GM12878 (cell line): Measurements from ENCODE around the gene ACADS. TPM values are rescaled to one million over a fixed set of nuclear protein-coding genes. Genes with fewer than 3 reads are reported as not detected.

Experiments used
- ATAC-seq: fragments of 200-7000 bp; cut with Tn5 transposase; 3 replicates; pipeline ENCODE4 v1.9.1; 2020; ENCODE audit warnings: mild to moderate bottlenecking, moderate library complexity
- BruUV-seq: library from RNA; stranded (reverse); fragments of 400-500 nt; replicated peaks from 2 replicates; lab custom pipeline; 2021; lab: Mats Ljungman, UMichigan
- CTCF ChIA-PET: fragments of 300-600 bp; sonication (Branson Sonifier 250); formaldehyde crosslinking; extraction: SDS; loops from one replicate; lab custom pipeline; 2021; ENCODE audit warnings: inconsistent platforms; lab: Yijun Ruan, JAX
- POLR2A ChIA-PET: fragments of 350-600 bp; formaldehyde crosslinking; extraction: SDS; loops from one replicate; lab custom pipeline; 2021; ENCODE audit warnings: inconsistent platforms; lab: Charles Lee
- RAD21 ChIA-PET: fragments of 300-600 bp; sonication (Branson Sonifier 250); formaldehyde crosslinking; loops from one replicate; lab custom pipeline; 2023; ENCODE audit warnings: antibody characterized with exemption; ENCODE audit not compliant: unreplicated experiment; lab: Charles Lee
- SMC1A ChIA-PET: fragments of 300-600 bp; sonication (Branson Sonifier 250); formaldehyde crosslinking; loops from one replicate; lab custom pipeline; 2023; ENCODE audit not compliant: unreplicated experiment, uncharacterized antibody; lab: Charles Lee
- DNase-seq: peaks from one replicate; pipeline ENCODE4 v3.0.0-alpha.2; 2011; ENCODE audit warnings: low read depth, low spot score
- FAIRE-seq: peaks from 3 replicates; lab custom pipeline; 2011; peaks lifted over from hg19 to GRCh38; lab: Jason Lieb, UNC
- H2AFZ ChIP-seq: 2 replicates; pipeline ENCODE4 v1.6.0; 2011; ENCODE audit warnings: low read depth, low read length, control low read depth; ENCODE audit not compliant: control insufficient read depth
- H3K27ac ChIP-seq: 2 replicates; pipeline ENCODE4 v1.5.1; 2011; ENCODE audit warnings: control low read depth; ENCODE audit not compliant: control insufficient read depth, insufficient read depth
- H3K27me3 ChIP-seq, 2 experiments: replicated peaks in 1 of 2; 2 replicates each; pipeline versions ENCODE4 v1.6.0 to v1.6.1; 2011; ENCODE audit warnings: low read length in 1 of 2; ENCODE audit not compliant: control insufficient read depth in 2 of 2, insufficient read depth in 2 of 2
- H3K36me3 ChIP-seq, 2 experiments: 2 replicates each; pipeline ENCODE4 v1.5.1; 2011; ENCODE audit warnings: low read length in 1 of 2; ENCODE audit not compliant: control insufficient read depth in 2 of 2, insufficient read depth in 2 of 2
- H3K4me1 ChIP-seq: 2 replicates; pipeline ENCODE4 v1.6.1; 2011; ENCODE audit warnings: mild to moderate bottlenecking, low read length, moderate library complexity, mixed read lengths; ENCODE audit not compliant: control insufficient read depth, insufficient read depth
- H3K4me2 ChIP-seq: 2 replicates; pipeline ENCODE4 v1.6.0; 2011; ENCODE audit warnings: control low read depth; ENCODE audit not compliant: control insufficient read depth, insufficient read depth
- H3K4me3 ChIP-seq: fragments of 200-600 bp; sonication (generic); 2 replicates; pipeline ENCODE4 v1.5.1; 2016
- H3K79me2 ChIP-seq: 2 replicates; pipeline ENCODE4 v1.6.0; 2011; ENCODE audit warnings: low read length; ENCODE audit not compliant: control insufficient read depth, insufficient read depth
- H3K9ac ChIP-seq: 2 replicates; pipeline ENCODE4 v1.8.0; 2011; ENCODE audit warnings: low read length, control low read depth, mixed read lengths; ENCODE audit not compliant: control insufficient read depth, insufficient read depth
- H3K9me3 ChIP-seq: replicated peaks from 3 replicates; pipeline ENCODE4 v1.5.1; 2011; ENCODE audit warnings: mild to moderate bottlenecking, low read length; ENCODE audit not compliant: control insufficient read depth, insufficient read depth
- H4K20me1 ChIP-seq: 2 replicates; pipeline ENCODE4 v1.6.0; 2011; ENCODE audit not compliant: control insufficient read depth, insufficient read depth
- BHLHE40 ChIP-seq, 2 experiments: fragments of 450-650 bp in 1 of 2; IDR thresholded peaks; 2 replicates each; pipeline ENCODE4 v1.6.1; 2011 to 2017; ENCODE audit warnings: low read depth in 2 of 2, borderline replicate concordance in 1 of 2, improper control_type of control experiment in 1 of 2, low read length in 1 of 2, mild to moderate bottlenecking in 1 of 2
- FOS ChIP-seq: IDR thresholded peaks from 3 replicates; pipeline ENCODE4 v1.6.1; 2011; ENCODE audit warnings: borderline replicate concordance; ENCODE audit not compliant: insufficient read length; ENCODE audit errors: extremely low read depth
- GABPA ChIP-seq: IDR thresholded peaks from 2 replicates; pipeline ENCODE4 v1.6.1; 2014; ENCODE audit warnings: antibody characterized with exemption, low read depth, mild to moderate bottlenecking, inconsistent platforms
- IRF3 ChIP-seq: fragments of 450-650 bp; IDR thresholded peaks from 2 replicates; pipeline ENCODE4 v1.6.1; 2014; ENCODE audit warnings: mild to moderate bottlenecking
- IRF4 ChIP-seq: IDR thresholded peaks from 2 replicates; pipeline ENCODE4 v1.6.1; 2011; ENCODE audit warnings: low read depth, low read length
- LARP7 ChIP-seq: fragments of 450-650 bp; IDR thresholded peaks from 2 replicates; pipeline ENCODE4 v1.6.1; 2017; ENCODE audit warnings: mild to moderate bottlenecking
- STAT1 ChIP-seq: fragments of 450-650 bp; conservative IDR thresholded peaks from 2 replicates; pipeline ENCODE4 v1.6.1; 2014; ENCODE audit warnings: antibody characterized with exemption, mild to moderate bottlenecking
- ZNF207 ChIP-seq: fragments of 450-650 bp; IDR thresholded peaks from 2 replicates; pipeline ENCODE4 v1.6.1; 2014; ENCODE audit warnings: antibody characterized with exemption, mild to moderate bottlenecking, borderline replicate concordance
- ZNF274 ChIP-seq: IDR thresholded peaks from one replicate; pipeline ENCODE4 v1.8.0; 2011; ENCODE audit not compliant: insufficient read length, insufficient read depth
- WGBS: methylation state at CpG from one replicate; pipeline ENCODE4 v1.1.6; 2016; ENCODE audit warnings: low lambda C conversion rate; ENCODE audit not compliant: insufficient replicate concordance, insufficient coverage; ENCODE audit errors: missing lambda C conversion rate; 5-methylcytosine and 5-hydroxymethylcytosine counted together
- in situ Hi-C: fragments of 300-500 bp; cut with MboI; formaldehyde crosslinking; loops from 9 replicates; pipeline ENCODE4 v1.14.3; 2018; ENCODE audit warnings: mixed read lengths
- intact Hi-C: fragments of 100-400 bp; cut with micrococcal nuclease; formaldehyde crosslinking; loops from one replicate; pipeline ENCODE4 v1.14.2; 2022; ENCODE audit not compliant: unreplicated experiment
- polyA plus RNA-seq, 11 experiments: library from polyadenylated mRNA; depleted of rRNA in 4 of 11; unstranded in 6 of 11; stranded (reverse) in 5 of 11; fragments of >200 nt; fragmentation: Nextera tagmentation in 4 of 11; fragmentation: Illumina TruSeq in 1 of 11; extraction: Ambion mirVana in 4 of 11; extraction: Trizol in 1 of 11; gene quantifications; 1 replicate in 1 of 11; 2 replicates in 10 of 11; pipeline versions ENCODE4 v1.2.1 to v1.2.3, GENCODE V29; 2011 to 2016; ENCODE audit warnings: inconsistent platforms in 2 of 11, missing spikeins in 2 of 11, low read depth in 1 of 11
- total RNA-seq, 4 experiments: library from RNA; depleted of rRNA in 3 of 4; stranded (reverse); fragments of >200 nt in 3 of 4; fragmentation: Illumina TruSeq in 1 of 4; extraction: Trizol in 1 of 4; gene quantifications; 2 replicates each; pipeline versions ENCODE4 v1.2.1 to v1.2.3, GENCODE V29; 2013 to 2021
- TF ChIP-seq, protein P1 (sequence below): fragments of 150-350 bp; IDR thresholded peaks from 2 replicates; pipeline ENCODE4 v1.6.1; 2014; ENCODE audit warnings: mild to moderate bottlenecking, low read depth, low read length

The ACADS gene
- total and polyA plus RNA-seq, 10 of the 15 experiments (the other 5 are each of a cell fraction or from before 2014, with no cell fraction given) = 0.05 to 18.1 (median 10.2) TPM

GRCh38 chr12:120706029-120706428 lies 19.6 kb upstream of the ACADS start:
- TF ChIP-seq FOS = no peak
- peaks cover 7% of the 10 kb centered on the region for H3K79me2 ChIP-seq
- no peaks in the 10 kb centered on the region for H4K20me1 ChIP-seq
- WGBS = 66% methylated on average over 5 of the region's 5 CpGs
- H3K4me3 ChIP-seq = no peak overlapping the region
- H3K4me1 ChIP-seq = peaks cover 5% of the 10 kb centered on the region
- FAIRE-seq (no peak), DNase-seq (no peak), ATAC-seq (no peak)
- H3K27ac ChIP-seq = no peak overlapping the region
- in situ Hi-C loops (no loop called here), intact Hi-C loops (no loop called here)
- no TSS peak for BruUV-seq
- no peak overlapping the region for H2AFZ ChIP-seq
- no peak overlapping the region for H3K4me2 ChIP-seq
- SMC1A ChIA-PET = interaction anchor here (0.8 kb wide), 1 partner anchor 57 kb away, joined by 3 read pairs; no protein-coding TSS in a partner anchor
- peaks cover 6 to 14% of the 10 kb centered on the region in 2 experiments for H3K36me3 ChIP-seq
- H3K27me3 ChIP-seq = no peaks in the 10 kb centered on the region
- no peak overlapping the region for H3K9ac ChIP-seq
- RAD21 ChIA-PET = no interaction called here
- H3K9me3 ChIP-seq = no peaks in the 10 kb centered on the region
- CTCF ChIA-PET = interaction anchor here (0.6 to 4.3 kb wide), 4 partner anchors 14 to 213 kb away, joined by 3 to 18 read pairs (median 6); no protein-coding TSS in a partner anchor
- POLR2A ChIA-PET = interaction anchor here (0.6 to 1.0 kb wide), 2 partner anchors 14 to 67 kb away, joined by 3 read pairs; no protein-coding TSS in a partner anchor

DNA sequence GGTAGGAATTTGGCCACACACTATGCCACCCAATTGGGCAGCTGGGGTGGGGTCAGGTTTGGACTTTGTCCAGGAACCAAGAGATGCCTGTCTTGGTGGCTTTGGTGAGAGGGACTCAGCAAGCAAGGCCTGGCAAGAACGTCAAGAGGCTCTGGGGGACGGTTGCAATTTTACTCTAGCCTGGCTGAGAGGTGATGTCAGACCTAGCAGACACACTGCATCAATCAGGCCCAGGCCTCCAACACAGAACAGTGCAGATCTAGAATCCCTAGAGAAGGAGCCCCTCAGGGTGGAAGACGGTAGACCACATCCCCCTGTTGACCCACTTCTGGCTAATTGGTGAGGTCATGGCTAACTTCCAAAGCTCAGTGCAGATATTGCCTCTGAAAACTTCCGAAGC lies 17.0 kb upstream of the ACADS start:
- Histone ChIP-seq H3K9me3 (no peaks in the 10 kb centered on the region), H3K36me3 (peaks cover 1 to 8% of the 10 kb centered on the region in 2 experiments), H3K27ac (no peak overlapping the region), H3K4me2 (no peak overlapping the region), H4K20me1 (no peaks in the 10 kb centered on the region), H3K9ac (no peak overlapping the region), H3K27me3 (no peaks in the 10 kb centered on the region), H3K4me3 (no peak overlapping the region), H2AFZ (no peak overlapping the region), H3K4me1 (peaks cover 13% of the 10 kb centered on the region), H3K79me2 (peaks cover 15% of the 10 kb centered on the region)
- RAD21 ChIA-PET = interaction anchor here (1.0 to 3.9 kb wide), 2 partner anchors 20 to 41 kb away, joined by 3 to 24 read pairs; partner anchors contain the start of gene MLEC
- WGBS = 96% methylated on average over 4 of the region's 4 CpGs
- POLR2A ChIA-PET = interaction anchor here (0.5 to 3.5 kb wide), 6 partner anchors 10 to 1143 kb away, joined by 3 to 21 read pairs (median 4); no protein-coding TSS in a partner anchor
- FAIRE-seq (no peak), ATAC-seq (no peak), DNase-seq (no peak)
- SMC1A ChIA-PET = interaction anchor here (0.9 to 5.3 kb wide), 6 partner anchors 10 to 263 kb away, joined by 3 to 68 read pairs (median 6); no protein-coding TSS in a partner anchor
- CTCF ChIA-PET = interaction anchor here (1.1 to 5.5 kb wide), 4 partner anchors 17 to 126 kb away, joined by 3 to 88 read pairs (median 16); partner anchors contain the start of gene POP5
- no TSS peak for BruUV-seq
- TF ChIP-seq LARP7 (no peak), BHLHE40 (IDR thresholded peaks at IDR 0.05; ENCODE audit: borderline replicate concordance in 1 of 2, low read depth in 2 of 2, low read length in 1 of 2) (no peak), STAT1 (no peak), IRF3 (no peak), ZNF274 (no peak), ZNF207 (no peak), GABPA (no peak), IRF4 (no peak)
- TF ChIP-seq, protein P1, sequence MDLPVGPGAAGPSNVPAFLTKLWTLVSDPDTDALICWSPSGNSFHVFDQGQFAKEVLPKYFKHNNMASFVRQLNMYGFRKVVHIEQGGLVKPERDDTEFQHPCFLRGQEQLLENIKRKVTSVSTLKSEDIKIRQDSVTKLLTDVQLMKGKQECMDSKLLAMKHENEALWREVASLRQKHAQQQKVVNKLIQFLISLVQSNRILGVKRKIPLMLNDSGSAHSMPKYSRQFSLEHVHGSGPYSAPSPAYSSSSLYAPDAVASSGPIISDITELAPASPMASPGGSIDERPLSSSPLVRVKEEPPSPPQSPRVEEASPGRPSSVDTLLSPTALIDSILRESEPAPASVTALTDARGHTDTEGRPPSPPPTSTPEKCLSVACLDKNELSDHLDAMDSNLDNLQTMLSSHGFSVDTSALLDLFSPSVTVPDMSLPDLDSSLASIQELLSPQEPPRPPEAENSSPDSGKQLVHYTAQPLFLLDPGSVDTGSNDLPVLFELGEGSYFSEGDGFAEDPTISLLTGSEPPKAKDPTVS = no peak
- intact Hi-C loops = no loop called here
- in situ Hi-C loops = no loop called here
